ENCODE measurements around the gene IGSF21.

- TF ChIP-seq, protein P1, sequence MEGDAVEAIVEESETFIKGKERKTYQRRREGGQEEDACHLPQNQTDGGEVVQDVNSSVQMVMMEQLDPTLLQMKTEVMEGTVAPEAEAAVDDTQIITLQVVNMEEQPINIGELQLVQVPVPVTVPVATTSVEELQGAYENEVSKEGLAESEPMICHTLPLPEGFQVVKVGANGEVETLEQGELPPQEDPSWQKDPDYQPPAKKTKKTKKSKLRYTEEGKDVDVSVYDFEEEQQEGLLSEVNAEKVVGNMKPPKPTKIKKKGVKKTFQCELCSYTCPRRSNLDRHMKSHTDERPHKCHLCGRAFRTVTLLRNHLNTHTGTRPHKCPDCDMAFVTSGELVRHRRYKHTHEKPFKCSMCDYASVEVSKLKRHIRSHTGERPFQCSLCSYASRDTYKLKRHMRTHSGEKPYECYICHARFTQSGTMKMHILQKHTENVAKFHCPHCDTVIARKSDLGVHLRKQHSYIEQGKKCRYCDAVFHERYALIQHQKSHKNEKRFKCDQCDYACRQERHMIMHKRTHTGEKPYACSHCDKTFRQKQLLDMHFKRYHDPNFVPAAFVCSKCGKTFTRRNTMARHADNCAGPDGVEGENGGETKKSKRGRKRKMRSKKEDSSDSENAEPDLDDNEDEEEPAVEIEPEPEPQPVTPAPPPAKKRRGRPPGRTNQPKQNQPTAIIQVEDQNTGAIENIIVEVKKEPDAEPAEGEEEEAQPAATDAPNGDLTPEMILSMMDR (IDR thresholded peaks at IDR 0.05) = no peak
- no peak for TF ChIP-seq POLR2A (IDR thresholded peaks at IDR 0.05)
Observed at GRCh38 chr1:18118491-18118890, 10.9 kb downstream of the IGSF21 start.
